Astrocyte (in vitro differentiated cells and primary cell): ENCODE results near the gene SPANXN2.
"Not testable (repeated sequence)": the region's sequence is repeated elsewhere in the genome, so short reads cannot be mapped to it uniquely, and the experiment has no call there.

Experiments used
- EZH2 ChIP-seq: IDR thresholded peaks from 2 replicates; pipeline ENCODE4 v1.6.1; 2012; ENCODE audit warnings: mild to moderate bottlenecking, low read length, inconsistent platforms; ENCODE audit not compliant: insufficient read depth
- TF ChIP-seq, protein P1 (sequence below): IDR thresholded peaks from 2 replicates; pipeline ENCODE4 v1.5.1; 2011; ENCODE audit warnings: low read depth, mild to moderate bottlenecking, inconsistent platforms, low read length, moderate library complexity; ENCODE audit not compliant: insufficient read depth

GRCh38 chrX:143720652-143721051 lies at the start of gene SPANXN2:
- TF ChIP-seq, protein P1, sequence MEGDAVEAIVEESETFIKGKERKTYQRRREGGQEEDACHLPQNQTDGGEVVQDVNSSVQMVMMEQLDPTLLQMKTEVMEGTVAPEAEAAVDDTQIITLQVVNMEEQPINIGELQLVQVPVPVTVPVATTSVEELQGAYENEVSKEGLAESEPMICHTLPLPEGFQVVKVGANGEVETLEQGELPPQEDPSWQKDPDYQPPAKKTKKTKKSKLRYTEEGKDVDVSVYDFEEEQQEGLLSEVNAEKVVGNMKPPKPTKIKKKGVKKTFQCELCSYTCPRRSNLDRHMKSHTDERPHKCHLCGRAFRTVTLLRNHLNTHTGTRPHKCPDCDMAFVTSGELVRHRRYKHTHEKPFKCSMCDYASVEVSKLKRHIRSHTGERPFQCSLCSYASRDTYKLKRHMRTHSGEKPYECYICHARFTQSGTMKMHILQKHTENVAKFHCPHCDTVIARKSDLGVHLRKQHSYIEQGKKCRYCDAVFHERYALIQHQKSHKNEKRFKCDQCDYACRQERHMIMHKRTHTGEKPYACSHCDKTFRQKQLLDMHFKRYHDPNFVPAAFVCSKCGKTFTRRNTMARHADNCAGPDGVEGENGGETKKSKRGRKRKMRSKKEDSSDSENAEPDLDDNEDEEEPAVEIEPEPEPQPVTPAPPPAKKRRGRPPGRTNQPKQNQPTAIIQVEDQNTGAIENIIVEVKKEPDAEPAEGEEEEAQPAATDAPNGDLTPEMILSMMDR: not testable (repeated sequence)
- not testable (repeated sequence) for TF ChIP-seq EZH2
